ENCODE results near the gene TECPR2.

DNA sequence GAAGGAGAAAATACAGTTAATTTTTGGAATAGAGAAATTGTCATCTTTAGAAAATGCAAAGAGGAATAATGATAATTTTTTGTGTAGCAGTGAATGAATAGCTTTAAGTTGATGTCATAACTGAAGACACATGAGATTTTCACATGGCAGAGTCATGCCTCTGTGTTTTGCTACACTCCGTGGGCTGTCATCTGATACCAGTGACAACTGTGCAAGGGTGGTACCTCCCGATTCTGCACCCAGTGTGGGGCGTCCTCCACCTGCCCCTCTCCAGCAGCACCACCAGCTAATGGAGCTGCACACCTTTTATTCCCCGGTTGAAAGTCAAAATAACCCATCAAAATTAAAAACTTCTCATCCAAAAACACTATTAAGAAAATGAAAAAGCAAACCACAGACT, 99.7 kb downstream of the TECPR2 start:
- TF ChIP-seq, protein P1, sequence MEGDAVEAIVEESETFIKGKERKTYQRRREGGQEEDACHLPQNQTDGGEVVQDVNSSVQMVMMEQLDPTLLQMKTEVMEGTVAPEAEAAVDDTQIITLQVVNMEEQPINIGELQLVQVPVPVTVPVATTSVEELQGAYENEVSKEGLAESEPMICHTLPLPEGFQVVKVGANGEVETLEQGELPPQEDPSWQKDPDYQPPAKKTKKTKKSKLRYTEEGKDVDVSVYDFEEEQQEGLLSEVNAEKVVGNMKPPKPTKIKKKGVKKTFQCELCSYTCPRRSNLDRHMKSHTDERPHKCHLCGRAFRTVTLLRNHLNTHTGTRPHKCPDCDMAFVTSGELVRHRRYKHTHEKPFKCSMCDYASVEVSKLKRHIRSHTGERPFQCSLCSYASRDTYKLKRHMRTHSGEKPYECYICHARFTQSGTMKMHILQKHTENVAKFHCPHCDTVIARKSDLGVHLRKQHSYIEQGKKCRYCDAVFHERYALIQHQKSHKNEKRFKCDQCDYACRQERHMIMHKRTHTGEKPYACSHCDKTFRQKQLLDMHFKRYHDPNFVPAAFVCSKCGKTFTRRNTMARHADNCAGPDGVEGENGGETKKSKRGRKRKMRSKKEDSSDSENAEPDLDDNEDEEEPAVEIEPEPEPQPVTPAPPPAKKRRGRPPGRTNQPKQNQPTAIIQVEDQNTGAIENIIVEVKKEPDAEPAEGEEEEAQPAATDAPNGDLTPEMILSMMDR (IDR thresholded peaks at IDR 0.05): no peak
- TF ChIP-seq POLR2A (IDR thresholded peaks at IDR 0.05): no peak

Measured in adrenal gland (tissue), 5 donors.